IMR-90 (cell line): ENCODE data around the gene AP3M1. TPM values are rescaled to one million over a fixed set of nuclear protein-coding genes. Genes with fewer than 3 reads are reported as not detected.

ENCODE experiments used
- ATAC-seq: fragments of 200-7000 bp; cut with Tn5 transposase; 2 replicates; pipeline ENCODE4 v1.9.1; 2020; ENCODE audit warnings: low read depth, mild to moderate bottlenecking, moderate library complexity
- BruUV-seq: library from RNA; stranded (reverse); fragments of 400-500 nt; replicated peaks from 2 replicates; lab custom pipeline; 2021; lab: Mats Ljungman, UMichigan
- CTCF ChIA-PET: fragments of 300-600 bp; formaldehyde crosslinking; extraction: SDS; loops from one replicate; lab custom pipeline; 2021; ENCODE audit warnings: antibody characterized with exemption; lab: Yijun Ruan, JAX
- POLR2A ChIA-PET: fragments of 300-600 bp; sonication (Branson Sonifier 250); formaldehyde crosslinking; loops from one replicate; lab custom pipeline; 2022; ENCODE audit warnings: antibody characterized with exemption; ENCODE audit not compliant: unreplicated experiment; lab: Charles Lee
- DNase-seq: peaks from one replicate; pipeline ENCODE4 v3.0.0; 2013
- H2AFZ ChIP-seq: replicated peaks from 2 replicates; pipeline ENCODE3; 2013; ENCODE audit warnings: low read length, mild to moderate bottlenecking; ENCODE audit not compliant: poor library complexity
- H2AK5ac ChIP-seq: 2 replicates; pipeline ENCODE4 v1.6.1; 2013; ENCODE audit warnings: low read depth, low read length, inconsistent platforms
- H2AK9ac ChIP-seq: replicated peaks from 2 replicates; pipeline ENCODE3; 2013; ENCODE audit warnings: mild to moderate bottlenecking, low read depth, low read length, moderate library complexity; ENCODE audit not compliant: poor library complexity
- H2BK120ac ChIP-seq: 2 replicates; pipeline ENCODE4 v1.6.1; 2013; ENCODE audit warnings: low read depth, low read length, inconsistent platforms
- H2BK15ac ChIP-seq: 3 replicates; pipeline ENCODE4 v1.6.1; 2013; ENCODE audit warnings: low read depth, low read length, inconsistent platforms
- H2BK20ac ChIP-seq: 2 replicates; pipeline ENCODE4 v1.6.1; 2013; ENCODE audit warnings: low read depth, mild to moderate bottlenecking, inconsistent platforms, low read length, moderate library complexity
- H2BK5ac ChIP-seq: 2 replicates; pipeline ENCODE4 v1.6.1; 2013; ENCODE audit warnings: mild to moderate bottlenecking, low read depth, low read length, inconsistent platforms; ENCODE audit not compliant: poor library complexity, severe bottlenecking
- H3K14ac ChIP-seq: replicated peaks from 2 replicates; pipeline ENCODE4 v1.6.1; 2013; ENCODE audit warnings: low read depth, low read length, inconsistent platforms
- H3K18ac ChIP-seq: 2 replicates; pipeline ENCODE4 v1.6.1; 2013; ENCODE audit warnings: low read depth, low read length, control low read depth
- H3K23ac ChIP-seq: 2 replicates; pipeline ENCODE4 v1.6.1; 2013; ENCODE audit warnings: low read depth, low read length, inconsistent platforms
- H3K27ac ChIP-seq: 2 replicates; pipeline ENCODE4 v1.5.1; 2013; ENCODE audit warnings: mild to moderate bottlenecking, control low read depth, low read length; ENCODE audit not compliant: insufficient read depth
- H3K27me3 ChIP-seq: 2 replicates; pipeline ENCODE4 v1.6.1; 2013; ENCODE audit warnings: low read length; ENCODE audit not compliant: control insufficient read depth, insufficient read depth
- H3K36me3 ChIP-seq: 2 replicates; pipeline ENCODE4 v1.6.1; 2013; ENCODE audit warnings: low read length, mixed read lengths; ENCODE audit not compliant: control insufficient read depth, insufficient read depth
- H3K4ac ChIP-seq: 2 replicates; pipeline ENCODE4 v1.6.1; 2013; ENCODE audit warnings: low read depth, low read length, inconsistent platforms
- H3K4me1 ChIP-seq: 2 replicates; pipeline ENCODE4 v1.6.1; 2013; ENCODE audit warnings: low read length, mixed read lengths; ENCODE audit not compliant: control insufficient read depth, insufficient read depth
- H3K4me2 ChIP-seq: 2 replicates; pipeline ENCODE4 v1.6.1; 2013; ENCODE audit warnings: low read depth, mild to moderate bottlenecking, control low read depth, low read length, moderate library complexity
- H3K4me3 ChIP-seq: 2 replicates; pipeline ENCODE4 v1.5.1; 2013; ENCODE audit warnings: low read depth, mild to moderate bottlenecking, control low read depth, low read length, moderate library complexity; ENCODE audit not compliant: insufficient read depth
- H3K56ac ChIP-seq: 2 replicates; pipeline ENCODE4 v1.6.1; 2013; ENCODE audit warnings: low read length, inconsistent platforms; ENCODE audit not compliant: insufficient read depth; ENCODE audit errors: extremely low read depth
- H3K79me1 ChIP-seq, 2 experiments: 2 replicates each; pipeline ENCODE4 v1.6.1; 2013; ENCODE audit warnings: low read length in 2 of 2, inconsistent platforms in 1 of 2, low read depth in 1 of 2
- H3K9ac ChIP-seq: 2 replicates; pipeline ENCODE4 v1.6.1; 2013; ENCODE audit warnings: low read depth, low read length, control low read depth
- H3K9me1 ChIP-seq: 2 replicates; pipeline ENCODE4 v1.6.1; 2013; ENCODE audit warnings: low read length, inconsistent platforms; ENCODE audit not compliant: insufficient read depth
- H3K9me3 ChIP-seq: 2 replicates; pipeline ENCODE4 v1.6.1; 2013; ENCODE audit warnings: low read length; ENCODE audit not compliant: control insufficient read depth, insufficient read depth
- H4K20me1 ChIP-seq: 2 replicates; pipeline ENCODE4 v1.6.1; 2013; ENCODE audit warnings: low read length, inconsistent platforms; ENCODE audit not compliant: insufficient read depth
- H4K5ac ChIP-seq: 2 replicates; pipeline ENCODE4 v1.6.1; 2013; ENCODE audit warnings: mild to moderate bottlenecking, low read depth, low read length, control low read depth
- H4K8ac ChIP-seq, 2 experiments: 2 replicates each; pipeline ENCODE4 v1.6.1; 2013; ENCODE audit warnings: low read depth in 2 of 2, low read length in 2 of 2, control low read depth in 1 of 2, inconsistent platforms in 1 of 2
- H4K91ac ChIP-seq: 2 replicates; pipeline ENCODE4 v1.6.1; 2013; ENCODE audit warnings: low read depth, low read length, inconsistent platforms; ENCODE audit not compliant: insufficient read depth
- BHLHE40 ChIP-seq: fragments of 150-350 bp; IDR thresholded peaks from 2 replicates; pipeline ENCODE4 v1.6.1; 2016; ENCODE audit warnings: mild to moderate bottlenecking, low read depth, low read length
- CHD1 ChIP-seq: IDR thresholded peaks from 2 replicates; pipeline ENCODE4 v1.6.1; 2012; ENCODE audit warnings: low read depth, low read length, improper control_type of control experiment
- MAFK ChIP-seq: IDR thresholded peaks from 2 replicates; pipeline ENCODE4 v1.6.1; 2012; ENCODE audit warnings: low read depth, low read length, improper control_type of control experiment
- MAZ ChIP-seq: IDR thresholded peaks from 2 replicates; pipeline ENCODE4 v1.6.1; 2012; ENCODE audit warnings: low read depth, mild to moderate bottlenecking, low read length, improper control_type of control experiment, moderate library complexity, borderline replicate concordance
- NFE2L2 ChIP-seq: fragments of 150-350 bp; IDR thresholded peaks from 2 replicates; pipeline ENCODE4 v1.6.1; 2016; ENCODE audit warnings: low read depth, mild to moderate bottlenecking, low read length
- SMC3 ChIP-seq: fragments of 150-350 bp; IDR thresholded peaks from 2 replicates; pipeline ENCODE4 v1.6.1; 2016; ENCODE audit warnings: low read depth, mild to moderate bottlenecking, antibody characterized with exemption, low read length, moderate library complexity
- USF2 ChIP-seq: fragments of 150-350 bp; IDR thresholded peaks from 2 replicates; pipeline ENCODE4 v1.6.1; 2017; ENCODE audit warnings: mild to moderate bottlenecking, antibody characterized with exemption, low read length, low read depth
- WGBS, 2 experiments: methylation state at CpG; one replicate each; pipeline versions ENCODE4 v1.1.5 to v1.1.7; 2013; ENCODE audit warnings: missing lambda C conversion rate in 2 of 2; ENCODE audit not compliant: insufficient read length in 1 of 2; ENCODE audit errors: extremely low coverage in 2 of 2; 5-methylcytosine and 5-hydroxymethylcytosine counted together
- dilution Hi-C: fragments of 300-500 bp; cut with HindIII; formaldehyde crosslinking; loops from one replicate; pipeline ENCODE4 v1.14.3; 2018; ENCODE audit warnings: low sequenced_read_pairs; ENCODE audit not compliant: unreplicated experiment
- in situ Hi-C: fragments of 300-500 bp; cut with MboI; formaldehyde crosslinking; loops from 3 replicates; pipeline ENCODE4 v1.14.3; 2019; ENCODE audit warnings: low sequenced_read_pairs, inconsistent platforms, mixed read lengths
- intact Hi-C: fragments of 100-400 bp; cut with micrococcal nuclease; formaldehyde crosslinking; loops from 2 replicates; pipeline ENCODE4 v1.10.0; 2022
- polyA plus RNA-seq, 3 experiments: library from polyadenylated mRNA; depleted of rRNA; stranded (reverse); fragments of >200 nt; gene quantifications; 2 replicates each; pipeline ENCODE4 v1.2.3, GENCODE V29; 2012; ENCODE audit warnings: low replicate concordance in 1 of 3
- total RNA-seq: library from RNA; depleted of rRNA; stranded (reverse); fragments of >200 nt; gene quantifications from 2 replicates; pipeline ENCODE4 v1.2.3, GENCODE V29; 2012

AP3M1 gene
- total and polyA plus RNA-seq, 2 of the 4 experiments (the other 2 are of a cell fraction) = 26.6 to 46.4 TPM

- H2BK15ac ChIP-seq = no peak overlapping the region
- in situ Hi-C loops = no loop called here
- no CpG with 5 or more reads among the region's 1 CpG for WGBS, 2 experiments
- H3K9me1 ChIP-seq = no peaks in the 10 kb centered on the region; the same call in 1 of the 2 replicates
- DNase-seq = no peak
- H4K20me1 ChIP-seq = peaks cover 29% of the 10 kb centered on the region
- H2AFZ ChIP-seq = no peak overlapping the region
- H3K4ac ChIP-seq = no peak overlapping the region
- no peak overlapping the region for H3K56ac ChIP-seq
- POLR2A ChIA-PET = no interaction called here
- intact Hi-C loops = loop anchor here (10.0 kb wide), 1 partner anchor 984 kb away; a partner anchor contains a TSS
- no peak overlapping the region for H3K14ac ChIP-seq
- no peak overlapping the region for H3K18ac ChIP-seq
- no peak overlapping the region for H3K4me2 ChIP-seq
- no peak overlapping the region for H2BK120ac ChIP-seq
- H2AK9ac ChIP-seq = no peak overlapping the region
- H3K4me1 ChIP-seq = peaks cover 10% of the 10 kb centered on the region
- TF ChIP-seq MAFK = no peak
- TF ChIP-seq SMC3 = no peak
- no peak for TF ChIP-seq CHD1
- TF ChIP-seq NFE2L2 = no peak
- TF ChIP-seq USF2 = no peak
- TF ChIP-seq BHLHE40 = no peak
- TF ChIP-seq MAZ = no peak
- no peak overlapping the region for H4K8ac ChIP-seq
- no peak overlapping the region for H2AK5ac ChIP-seq
- H3K4me3 ChIP-seq = no peak overlapping the region
- no peak overlapping the region for H3K23ac ChIP-seq
- H3K27ac ChIP-seq = no peak overlapping the region
- no peak for ATAC-seq
- no peak overlapping the region for H4K5ac ChIP-seq
- no peaks in the 10 kb centered on the region for H3K9me3 ChIP-seq
- H2BK5ac ChIP-seq = no peak overlapping the region
- no TSS peak for BruUV-seq
- dilution Hi-C loops = no loop called here
- peaks cover 54% of the 10 kb centered on the region for H3K36me3 ChIP-seq
- CTCF ChIA-PET = no interaction called here
- H2BK20ac ChIP-seq = no peak overlapping the region
- H4K91ac ChIP-seq = no peak overlapping the region
- H3K79me1 ChIP-seq = peaks cover 14 to 46% of the 10 kb centered on the region in 2 experiments; a peak in 3 of 4 replicates
- no peak overlapping the region for H3K9ac ChIP-seq
- H3K27me3 ChIP-seq = no peaks in the 10 kb centered on the region
These were observed 29.7 kb downstream of the AP3M1 start for GRCh38 chr10:74120911-74121310.
